Measurements from ENCODE around the gene KLRF1.

The KLRF1 gene

DNA sequence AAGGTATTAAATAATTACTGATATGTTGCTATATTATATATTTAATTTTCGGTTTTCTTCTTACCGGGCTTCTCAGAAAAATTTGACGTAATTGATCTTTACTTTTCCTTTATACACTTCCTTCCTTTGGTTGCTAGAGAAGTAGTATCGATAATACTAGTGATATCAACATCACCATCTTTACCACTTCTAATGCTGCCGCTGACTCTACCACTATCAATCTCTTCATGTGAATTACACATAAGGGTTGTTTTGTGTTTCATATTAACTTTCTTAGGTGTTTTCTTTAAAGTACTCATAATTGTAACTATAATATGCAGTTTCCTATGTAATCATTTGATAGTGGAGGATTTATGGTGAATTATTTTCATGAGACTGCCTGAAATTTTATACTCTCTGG is 30.9 kb upstream of the KLRF1 start:
- no peaks in the 10 kb centered on the region for H3K27me3 ChIP-seq (ENCODE audit: insufficient read depth, poor library complexity, severe bottlenecking)
- H3K27ac ChIP-seq (replicated peaks): no peak overlapping the region
- no peak overlapping the region for H3K4me3 ChIP-seq (replicated peaks; ENCODE audit: insufficient read depth, low read length)
- TF ChIP-seq, protein P1, sequence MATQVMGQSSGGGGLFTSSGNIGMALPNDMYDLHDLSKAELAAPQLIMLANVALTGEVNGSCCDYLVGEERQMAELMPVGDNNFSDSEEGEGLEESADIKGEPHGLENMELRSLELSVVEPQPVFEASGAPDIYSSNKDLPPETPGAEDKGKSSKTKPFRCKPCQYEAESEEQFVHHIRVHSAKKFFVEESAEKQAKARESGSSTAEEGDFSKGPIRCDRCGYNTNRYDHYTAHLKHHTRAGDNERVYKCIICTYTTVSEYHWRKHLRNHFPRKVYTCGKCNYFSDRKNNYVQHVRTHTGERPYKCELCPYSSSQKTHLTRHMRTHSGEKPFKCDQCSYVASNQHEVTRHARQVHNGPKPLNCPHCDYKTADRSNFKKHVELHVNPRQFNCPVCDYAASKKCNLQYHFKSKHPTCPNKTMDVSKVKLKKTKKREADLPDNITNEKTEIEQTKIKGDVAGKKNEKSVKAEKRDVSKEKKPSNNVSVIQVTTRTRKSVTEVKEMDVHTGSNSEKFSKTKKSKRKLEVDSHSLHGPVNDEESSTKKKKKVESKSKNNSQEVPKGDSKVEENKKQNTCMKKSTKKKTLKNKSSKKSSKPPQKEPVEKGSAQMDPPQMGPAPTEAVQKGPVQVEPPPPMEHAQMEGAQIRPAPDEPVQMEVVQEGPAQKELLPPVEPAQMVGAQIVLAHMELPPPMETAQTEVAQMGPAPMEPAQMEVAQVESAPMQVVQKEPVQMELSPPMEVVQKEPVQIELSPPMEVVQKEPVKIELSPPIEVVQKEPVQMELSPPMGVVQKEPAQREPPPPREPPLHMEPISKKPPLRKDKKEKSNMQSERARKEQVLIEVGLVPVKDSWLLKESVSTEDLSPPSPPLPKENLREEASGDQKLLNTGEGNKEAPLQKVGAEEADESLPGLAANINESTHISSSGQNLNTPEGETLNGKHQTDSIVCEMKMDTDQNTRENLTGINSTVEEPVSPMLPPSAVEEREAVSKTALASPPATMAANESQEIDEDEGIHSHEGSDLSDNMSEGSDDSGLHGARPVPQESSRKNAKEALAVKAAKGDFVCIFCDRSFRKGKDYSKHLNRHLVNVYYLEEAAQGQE (IDR thresholded peaks at IDR 0.05; ENCODE audit: insufficient replicate concordance, low read depth): no peak
- TF ChIP-seq, protein P2, sequence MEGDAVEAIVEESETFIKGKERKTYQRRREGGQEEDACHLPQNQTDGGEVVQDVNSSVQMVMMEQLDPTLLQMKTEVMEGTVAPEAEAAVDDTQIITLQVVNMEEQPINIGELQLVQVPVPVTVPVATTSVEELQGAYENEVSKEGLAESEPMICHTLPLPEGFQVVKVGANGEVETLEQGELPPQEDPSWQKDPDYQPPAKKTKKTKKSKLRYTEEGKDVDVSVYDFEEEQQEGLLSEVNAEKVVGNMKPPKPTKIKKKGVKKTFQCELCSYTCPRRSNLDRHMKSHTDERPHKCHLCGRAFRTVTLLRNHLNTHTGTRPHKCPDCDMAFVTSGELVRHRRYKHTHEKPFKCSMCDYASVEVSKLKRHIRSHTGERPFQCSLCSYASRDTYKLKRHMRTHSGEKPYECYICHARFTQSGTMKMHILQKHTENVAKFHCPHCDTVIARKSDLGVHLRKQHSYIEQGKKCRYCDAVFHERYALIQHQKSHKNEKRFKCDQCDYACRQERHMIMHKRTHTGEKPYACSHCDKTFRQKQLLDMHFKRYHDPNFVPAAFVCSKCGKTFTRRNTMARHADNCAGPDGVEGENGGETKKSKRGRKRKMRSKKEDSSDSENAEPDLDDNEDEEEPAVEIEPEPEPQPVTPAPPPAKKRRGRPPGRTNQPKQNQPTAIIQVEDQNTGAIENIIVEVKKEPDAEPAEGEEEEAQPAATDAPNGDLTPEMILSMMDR (IDR thresholded peaks at IDR 0.05; ENCODE audit: insufficient read depth, low read length): no peak
- TF ChIP-seq SPI1 (IDR thresholded peaks at IDR 0.05; ENCODE audit: borderline replicate concordance, low read depth): no peak
- TF ChIP-seq GABPA (IDR thresholded peaks at IDR 0.05; ENCODE audit: low read depth): no peak
- no peak for TF ChIP-seq POLR2AphosphoS5 (IDR thresholded peaks at IDR 0.05; ENCODE audit: low read depth)
- DNase-seq (ENCODE audit: low read depth in 1 of 2, low spot score in 1 of 2): no peak

DNA sequence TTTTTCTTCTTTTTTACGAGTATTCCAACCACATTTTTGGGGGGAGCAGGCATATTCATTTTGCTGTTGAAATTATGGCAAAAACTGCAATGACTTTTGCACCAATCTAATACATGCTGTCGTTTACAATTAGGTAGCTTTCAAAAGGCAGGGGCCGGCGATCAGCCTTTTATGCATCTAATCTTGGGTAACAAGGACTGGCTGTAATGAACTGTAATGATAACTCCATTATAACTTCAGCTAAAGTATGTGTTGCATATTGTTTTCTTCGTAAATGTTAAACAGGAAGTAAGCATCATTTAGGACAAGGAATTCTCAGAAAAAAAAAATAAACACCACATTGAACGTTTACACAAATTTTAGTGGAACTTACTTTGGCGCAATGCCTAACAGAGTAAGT is 30.3 kb upstream of the KLRF1 start:
- no peak overlapping the region for H3K4me3 ChIP-seq (replicated peaks; ENCODE audit: insufficient read depth, low read length)
- H3K27me3 ChIP-seq (ENCODE audit: insufficient read depth, poor library complexity, severe bottlenecking): no peaks in the 10 kb centered on the region
- TF ChIP-seq, protein P1 (IDR thresholded peaks at IDR 0.05; ENCODE audit: insufficient replicate concordance, low read depth): no peak
- TF ChIP-seq, protein P2 (IDR thresholded peaks at IDR 0.05; ENCODE audit: insufficient read depth, low read length): no peak
- TF ChIP-seq SPI1 (IDR thresholded peaks at IDR 0.05; ENCODE audit: borderline replicate concordance, low read depth): no peak
- TF ChIP-seq POLR2AphosphoS5 (IDR thresholded peaks at IDR 0.05; ENCODE audit: low read depth): no peak
- peak overlapping the region; percentile 38 for H3K27ac ChIP-seq (replicated peaks)
- no peak for DNase-seq (ENCODE audit: low read depth in 1 of 2, low spot score in 1 of 2)

DNA sequence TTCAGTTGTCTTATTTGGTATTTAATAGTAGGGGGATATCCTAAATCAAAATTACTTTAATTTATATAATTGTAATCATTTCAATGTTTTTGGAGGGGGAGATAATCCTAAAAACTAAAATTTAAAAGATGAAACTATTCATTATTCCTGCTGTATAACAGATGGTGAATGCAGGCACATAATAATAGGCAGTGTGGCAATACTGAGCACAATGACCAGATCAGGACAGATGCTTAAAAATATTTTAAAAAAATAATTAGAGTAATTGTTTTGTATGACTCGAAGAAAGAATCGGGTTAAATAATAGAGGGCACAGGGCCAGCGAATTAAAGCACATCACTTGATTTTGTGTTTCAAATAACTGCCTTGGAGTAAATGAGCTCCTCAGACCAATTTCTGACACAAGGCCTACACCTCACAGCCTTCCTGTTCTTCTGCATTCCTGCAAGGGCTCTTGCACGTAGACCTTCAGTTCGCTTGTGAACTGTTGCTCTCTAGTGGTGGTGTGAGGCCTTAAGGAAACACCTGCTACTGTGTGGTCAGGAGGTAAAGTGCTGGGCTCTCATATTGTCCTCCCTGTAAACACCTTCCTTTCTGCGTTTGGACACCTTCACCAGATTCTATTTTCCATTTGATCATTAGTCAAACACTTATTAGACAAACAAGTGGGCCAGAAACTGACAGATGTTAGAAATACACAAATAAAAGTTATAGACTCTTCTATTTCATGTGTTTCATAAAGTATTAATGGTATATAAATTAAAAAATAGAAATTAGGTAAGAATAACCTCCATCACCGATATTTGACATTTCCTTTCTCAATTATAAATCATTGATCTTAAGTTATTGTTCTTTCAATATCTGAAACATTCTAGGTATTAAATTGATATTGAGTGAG is 29.3 kb upstream of the KLRF1 start:
- TF ChIP-seq, protein P2 (IDR thresholded peaks at IDR 0.05; ENCODE audit: insufficient read depth, low read length): peak; percentile 59
- TF ChIP-seq, protein P1 (IDR thresholded peaks at IDR 0.05; ENCODE audit: insufficient replicate concordance, low read depth): no peak
- TF ChIP-seq POLR2AphosphoS5 (IDR thresholded peaks at IDR 0.05; ENCODE audit: low read depth): peak; percentile 27; the same call in 1 of the 2 replicates
- TF ChIP-seq SPI1 (IDR thresholded peaks at IDR 0.05; ENCODE audit: borderline replicate concordance, low read depth): peak; percentile 26; the same call in 1 of the 2 replicates
- Histone ChIP-seq H3K27me3 (ENCODE audit: insufficient read depth, poor library complexity, severe bottlenecking) (no peaks in the 10 kb centered on the region), H3K27ac (replicated peaks) (peak overlapping the region; percentile 38; the same call in 1 of the 2 replicates), H3K4me3 (replicated peaks; ENCODE audit: insufficient read depth, low read length) (no peak overlapping the region)
- DNase-seq (ENCODE audit: low read depth in 1 of 2, low spot score in 1 of 2): peak; percentile 52 to 89
